Smooth muscle cell (in vitro differentiated cells): ENCODE measurements around the gene COL2A1. TPM values are rescaled to one million over a fixed set of nuclear protein-coding genes. Genes with fewer than 3 reads are reported as not detected.

Experiments
- DNase-seq: peaks from one replicate; lab custom pipeline; 2025; ENCODE audit not compliant: unreplicated experiment; lab: John Stamatoyannopoulos, UW
- H2AFZ ChIP-seq: fragments of 200-600 bp; sonication (generic); 2 replicates; pipeline ENCODE4 v1.6.0; 2016; ENCODE audit warnings: antibody characterized with exemption, low read depth, mild to moderate bottlenecking
- H3F3A ChIP-seq: fragments of 200-600 bp; sonication (generic); 2 replicates; pipeline ENCODE4 v1.6.0; 2017; ENCODE audit warnings: antibody characterized with exemption, low read depth
- H3K27ac ChIP-seq: fragments of 200-600 bp; sonication (generic); 2 replicates; pipeline ENCODE4 v1.5.1; 2016; ENCODE audit warnings: low read depth, mild to moderate bottlenecking
- H3K27me3 ChIP-seq: fragments of 200-600 bp; sonication (generic); 2 replicates; pipeline ENCODE4 v1.6.1; 2016; ENCODE audit warnings: low read depth, mild to moderate bottlenecking
- H3K36me3 ChIP-seq: fragments of 200-600 bp; sonication (generic); 2 replicates; pipeline ENCODE4 v1.5.1; 2016; ENCODE audit warnings: low read depth
- H3K4me1 ChIP-seq: fragments of 200-600 bp; sonication (generic); 2 replicates; pipeline ENCODE4 v1.5.1; 2016; ENCODE audit warnings: low read depth
- H3K4me2 ChIP-seq: fragments of 200-600 bp; sonication (generic); 2 replicates; pipeline ENCODE4 v1.6.0; 2016; ENCODE audit warnings: mild to moderate bottlenecking
- H3K4me3 ChIP-seq: fragments of 200-600 bp; sonication (generic); 2 replicates; pipeline ENCODE4 v1.5.1; 2016; ENCODE audit warnings: mild to moderate bottlenecking
- H3K79me2 ChIP-seq: fragments of 200-600 bp; sonication (generic); 2 replicates; pipeline ENCODE4 v1.6.0; 2016; ENCODE audit warnings: low read depth, mild to moderate bottlenecking
- H3K9ac ChIP-seq: fragments of 200-600 bp; sonication (generic); 2 replicates; pipeline ENCODE4 v1.6.0; 2016; ENCODE audit warnings: low read depth
- H3K9me3 ChIP-seq: fragments of 200-600 bp; sonication (generic); replicated peaks from 2 replicates; pipeline ENCODE4 v1.5.1; 2016; ENCODE audit warnings: low read depth
- H4K20me1 ChIP-seq: fragments of 200-600 bp; sonication (generic); 2 replicates; pipeline ENCODE4 v1.6.0; 2016; ENCODE audit warnings: low read depth
- CTCF ChIP-seq: fragments of 200-600 bp; sonication (generic); IDR thresholded peaks from 2 replicates; pipeline ENCODE4 v1.5.1; 2017; ENCODE audit warnings: borderline replicate concordance, mild to moderate bottlenecking, antibody characterized with exemption; ENCODE audit not compliant: insufficient read depth, poor library complexity, severe bottlenecking
- whole genome bisulfite sequencing: methylation state at CpG from one replicate; pipeline ENCODE4 v1.1.7; 2016; ENCODE audit warnings: low lambda C conversion rate; 5-methylcytosine and 5-hydroxymethylcytosine counted together
- polyA plus RNA-seq: library from polyadenylated mRNA; unstranded; fragments of >200 nt; fragmentation: Nextera tagmentation; extraction: Ambion mirVana; gene quantifications from 2 replicates; pipeline ENCODE4 v1.2.1, GENCODE V29; 2016
- total RNA-seq: library from RNA; depleted of rRNA; stranded (reverse); fragments of >200 nt; gene quantifications from 2 replicates; pipeline ENCODE4 v1.2.3, GENCODE V29; 2014

Gene COL2A1
- total and polyA plus RNA-seq, 2 experiments from 2014 or later = 1.6 to 8.6 TPM

- H3K36me3 ChIP-seq = no peaks in the 10 kb centered on the region
- no peak overlapping the region for H3K9ac ChIP-seq
- TF ChIP-seq CTCF = no peak
- H3K27me3 ChIP-seq = no peaks in the 10 kb centered on the region
- H2AFZ ChIP-seq = peak overlapping the region; percentile 70
- H3K79me2 ChIP-seq = no peaks in the 10 kb centered on the region
- H3K4me3 ChIP-seq = no peak overlapping the region
- H3F3A ChIP-seq = no peaks in the 10 kb centered on the region
- 51% methylated on average over 13 of the region's 13 CpGs for WGBS
- no peak overlapping the region for H3K27ac ChIP-seq
- H3K4me1 ChIP-seq = peaks cover 22% of the 10 kb centered on the region
- H4K20me1 ChIP-seq = no peaks in the 10 kb centered on the region
- no peak overlapping the region for H3K4me2 ChIP-seq
- H3K9me3 ChIP-seq = no peaks in the 10 kb centered on the region
- DNase-seq = no peak
Observed at GRCh38 chr12:47991106-47992061, 12.9 kb downstream of the COL2A1 start.

- no peak overlapping the region for H3K4me3 ChIP-seq
- no peaks in the 10 kb centered on the region for H3K27me3 ChIP-seq
- H3K27ac ChIP-seq = no peak overlapping the region
- H3K4me1 ChIP-seq = peaks cover 22% of the 10 kb centered on the region
- no peaks in the 10 kb centered on the region for H3K79me2 ChIP-seq
- H2AFZ ChIP-seq = no peak overlapping the region
- DNase-seq = no peak
- 93% methylated on average over 7 of the region's 7 CpGs for WGBS
- H3K9ac ChIP-seq = no peak overlapping the region
- no peak for TF ChIP-seq CTCF
- no peaks in the 10 kb centered on the region for H3K36me3 ChIP-seq
- no peaks in the 10 kb centered on the region for H3K9me3 ChIP-seq
- no peak overlapping the region for H3K4me2 ChIP-seq
- no peaks in the 10 kb centered on the region for H3F3A ChIP-seq
- H4K20me1 ChIP-seq = no peaks in the 10 kb centered on the region
Observed at GRCh38 chr12:47990351-47991105, 13.7 kb downstream of the COL2A1 start.

GRCh38 chr12:47989666-47990065, 14.6 kb downstream of the COL2A1 start:
- Histone ChIP-seq H3K36me3 (no peaks in the 10 kb centered on the region), H3K4me1 (peaks cover 22% of the 10 kb centered on the region), H4K20me1 (no peaks in the 10 kb centered on the region), H3K79me2 (no peaks in the 10 kb centered on the region), H3F3A (no peaks in the 10 kb centered on the region), H3K4me3 (no peak overlapping the region), H3K4me2 (no peak overlapping the region), H3K9me3 (no peaks in the 10 kb centered on the region), H3K27ac (no peak overlapping the region), H2AFZ (no peak overlapping the region), H3K27me3 (no peaks in the 10 kb centered on the region), H3K9ac (no peak overlapping the region)
- TF ChIP-seq CTCF = no peak
- no peak for DNase-seq
- WGBS = 88% methylated on average over 12 of the region's 12 CpGs
